Neutrophil (primary cell): ENCODE results near the gene TEX35.

Source experiments
- H3K27ac ChIP-seq: fragments of 200-600 bp; sonication (generic); 2 replicates; pipeline ENCODE4 v1.5.1; 2016; ENCODE audit warnings: mild to moderate bottlenecking, moderate library complexity
- H3K27me3 ChIP-seq: fragments of 200-600 bp; sonication (generic); 2 replicates; pipeline ENCODE4 v1.6.0; 2016; ENCODE audit warnings: mild to moderate bottlenecking
- H3K36me3 ChIP-seq: fragments of 200-600 bp; sonication (generic); 2 replicates; pipeline ENCODE4 v1.5.1; 2017
- H3K4me1 ChIP-seq, 2 experiments: fragments of 200-600 bp in 1 of 2; sonication (generic) in 1 of 2; 1 replicate in 1 of 2; 2 replicates in 1 of 2; pipeline versions ENCODE4 v1.5.1 to v1.6.1; 2013 to 2016; ENCODE audit warnings: low read depth in 1 of 2, low read length in 1 of 2, mild to moderate bottlenecking in 1 of 2, moderate library complexity in 1 of 2; ENCODE audit not compliant: control insufficient read depth in 1 of 2, insufficient read depth in 1 of 2
- H3K4me3 ChIP-seq, 2 experiments: fragments of 200-600 bp in 1 of 2; sonication (generic) in 1 of 2; 1 replicate in 1 of 2; 2 replicates in 1 of 2; pipeline ENCODE4 v1.5.1; 2013 to 2016; ENCODE audit warnings: low read depth in 1 of 2, low read length in 1 of 2, mild to moderate bottlenecking in 1 of 2, moderate library complexity in 1 of 2
- H3K9me3 ChIP-seq: fragments of 200-600 bp; sonication (generic); 2 replicates; pipeline ENCODE4 v1.5.1; 2016
- CTCF ChIP-seq: fragments of 200-600 bp; sonication (generic); IDR thresholded peaks from 2 replicates; pipeline ENCODE4 v1.5.1; 2016; ENCODE audit warnings: antibody characterized with exemption

The TEX35 gene

GRCh38 chr1:178563099-178563820, 50.4 kb downstream of the TEX35 start:
- no peaks in the 10 kb centered on the region for H3K4me1 ChIP-seq
- no peaks in the 10 kb centered on the region for H3K27me3 ChIP-seq
- no peaks in the 10 kb centered on the region for H3K9me3 ChIP-seq
- no peak overlapping the region for H3K27ac ChIP-seq
- TF ChIP-seq CTCF = no peak
- no peaks in the 10 kb centered on the region for H3K36me3 ChIP-seq
- no peak overlapping the region for H3K4me3 ChIP-seq

- H3K27me3 ChIP-seq = no peaks in the 10 kb centered on the region
- no peaks in the 10 kb centered on the region for H3K36me3 ChIP-seq
- H3K9me3 ChIP-seq = no peaks in the 10 kb centered on the region
- no peak for TF ChIP-seq CTCF
- H3K4me1 ChIP-seq = no peaks in the 10 kb centered on the region
- H3K27ac ChIP-seq = no peak overlapping the region
- no peak overlapping the region for H3K4me3 ChIP-seq
These were observed 51.3 kb downstream of the TEX35 start for GRCh38 chr1:178564086-178564782.

GRCh38 chr1:178564783-178565180, 51.9 kb downstream of the TEX35 start:
- H3K4me1 ChIP-seq = no peaks in the 10 kb centered on the region
- H3K4me3 ChIP-seq = no peak overlapping the region
- no peak for TF ChIP-seq CTCF
- no peak overlapping the region for H3K27ac ChIP-seq
- H3K27me3 ChIP-seq = no peaks in the 10 kb centered on the region
- H3K9me3 ChIP-seq = no peaks in the 10 kb centered on the region
- no peaks in the 10 kb centered on the region for H3K36me3 ChIP-seq

GRCh38 chr1:178565586-178565985, 52.7 kb downstream of the TEX35 start:
- H3K27me3 ChIP-seq = no peaks in the 10 kb centered on the region
- H3K27ac ChIP-seq = no peak overlapping the region
- H3K36me3 ChIP-seq = no peaks in the 10 kb centered on the region
- no peaks in the 10 kb centered on the region for H3K9me3 ChIP-seq
- no peaks in the 10 kb centered on the region for H3K4me1 ChIP-seq
- H3K4me3 ChIP-seq = no peak overlapping the region
- no peak for TF ChIP-seq CTCF

- no peak for TF ChIP-seq CTCF
- H3K4me3 ChIP-seq = no peak overlapping the region
- H3K9me3 ChIP-seq = no peaks in the 10 kb centered on the region
- H3K27me3 ChIP-seq = no peaks in the 10 kb centered on the region
- H3K4me1 ChIP-seq = no peaks in the 10 kb centered on the region
- H3K27ac ChIP-seq = no peak overlapping the region
- no peaks in the 10 kb centered on the region for H3K36me3 ChIP-seq
These were observed 53.3 kb downstream of the TEX35 start for GRCh38 chr1:178566187-178566586.
